ENCODE measurements around the gene SINHCAF. TPM values are rescaled to one million over a fixed set of nuclear protein-coding genes. Genes with fewer than 3 reads are reported as not detected.

Gene SINHCAF
- total RNA-seq, 1 experiment from 2014 or later = 497 TPM

- Mint-ChIP-seq H3K4me1 (peaks cover 38 to 40% of the 10 kb centered on the region in 2 experiments), H3K4me3 (peak overlapping the region; percentile 99), H3K36me3 (ENCODE audit: insufficient read depth in 1 of 3, low read depth in 3 of 3) (peaks cover 15 to 20% (median 17%) of the 10 kb centered on the region in 3 experiments), H3K27ac (peak overlapping the region; percentile 99), H3K27me3 (ENCODE audit: low read depth) (peaks cover 3% of the 10 kb centered on the region; the same call in 1 of the 2 replicates), H3K9me3 (peaks cover 5 to 6% of the 10 kb centered on the region in 2 experiments; a peak in 4 of 5 replicates)
- peak overlapping the region; percentile 55 for H2BK120ac ChIP-seq (ENCODE audit: low read depth, low read length, poor library complexity, severe bottlenecking)
- TF ChIP-seq CTCF (conservative IDR thresholded peaks at IDR 0.05) = no peak
- H4K5ac ChIP-seq (ENCODE audit: insufficient read length, low read depth, low read length) = peak overlapping the region; percentile 23
- no peaks in the 10 kb centered on the region for H3K4me1 ChIP-seq (ENCODE audit: insufficient read depth, low read length)
- peak overlapping the region; percentile 68 for H4K8ac ChIP-seq (replicated peaks; ENCODE audit: insufficient read length, low read depth, low read length)
- peak overlapping the region; percentile 76 for H3K27ac ChIP-seq (ENCODE audit: insufficient read length, low read depth, low read length)
- peak overlapping the region; percentile 99 for H3K9ac ChIP-seq (ENCODE audit: extremely low read depth, insufficient read length, low read length)
- H3T11ph ChIP-seq (ENCODE audit: low read length) = no peak overlapping the region
- H2BK12ac ChIP-seq (ENCODE audit: insufficient read length, low read depth, low read length) = no peak overlapping the region
- peaks cover 51% of the 10 kb centered on the region for H3K79me2 ChIP-seq (ENCODE audit: insufficient read depth, low read length)
- no peaks in the 10 kb centered on the region for H4K20me1 ChIP-seq (ENCODE audit: control insufficient read depth, insufficient read depth, insufficient read length)
- H3K9me3 ChIP-seq (ENCODE audit: control insufficient read depth, low read depth, low read length) = no peaks in the 10 kb centered on the region
- H3K18ac ChIP-seq (ENCODE audit: insufficient read length, low read depth, low read length) = peak overlapping the region; percentile 95
- H2AFZ ChIP-seq (ENCODE audit: low read length) = no peak overlapping the region
- H4K91ac ChIP-seq (ENCODE audit: insufficient read length, low read depth, low read length) = peak overlapping the region; percentile 99
- peaks cover 16% of the 10 kb centered on the region for H3K23me2 ChIP-seq (ENCODE audit: insufficient read length, low read depth, low read length, poor library complexity, severe bottlenecking)
- H3K4ac ChIP-seq (ENCODE audit: low read depth, low read length) = peak overlapping the region; percentile 10; the same call in 1 of the 2 replicates
- peak overlapping the region; percentile 98 for H3K56ac ChIP-seq (ENCODE audit: insufficient read length, low read depth, low read length)
- no CpG with 5 or more reads among the region's 36 CpGs for WGBS (ENCODE audit: extremely low coverage, insufficient read length, low lambda C conversion rate)
- no peak overlapping the region for H2AK5ac ChIP-seq (ENCODE audit: insufficient read length, low read length)
- no peaks in the 10 kb centered on the region for H3K79me1 ChIP-seq (ENCODE audit: insufficient read depth, low read depth, low read length, poor library complexity, severe bottlenecking)
- no peak overlapping the region for H2BK15ac ChIP-seq (ENCODE audit: low read depth, low read length)
- H3K27me3 ChIP-seq (ENCODE audit: insufficient read depth, low read length) = no peaks in the 10 kb centered on the region
- DNase-seq = no peak
- no peak overlapping the region for H3K23ac ChIP-seq (ENCODE audit: insufficient read length, low read depth, low read length)
- peak overlapping the region; percentile 97 for H3K14ac ChIP-seq (ENCODE audit: insufficient read depth, low read length)
- H2BK20ac ChIP-seq (ENCODE audit: low read depth, low read length, poor library complexity, severe bottlenecking) = no peak overlapping the region
- H3K4me2 ChIP-seq (ENCODE audit: insufficient read depth, insufficient read length, low read length) = peak overlapping the region; percentile 98
- peak overlapping the region; percentile 47 for H2BK5ac ChIP-seq (ENCODE audit: insufficient read length, low read length)
These were observed 450 bp downstream of the SINHCAF start for GRCh38 chr12:31325524-31325875.

All from H9 (cell line).